Erythroblast (primary cell): ENCODE data around the gene ANGPT4.

ENCODE experiments used
- GATA1 ChIP-seq: IDR thresholded peaks from 2 replicates; pipeline ENCODE4 v1.6.1; 2011; ENCODE audit warnings: low read depth, mild to moderate bottlenecking, control low read depth, low read length, moderate library complexity
- POLR2A ChIP-seq: IDR thresholded peaks from 2 replicates; pipeline ENCODE4 v1.6.1; 2011; ENCODE audit warnings: mild to moderate bottlenecking, low read length

- no peak for TF ChIP-seq POLR2A
- no peak for TF ChIP-seq GATA1
These were observed 37.6 kb upstream of the ANGPT4 start for GRCh38 chr20:953742-954141.
